Measurements from ENCODE around the gene PTMA.
"Not testable (repeated sequence)": the region's sequence is repeated elsewhere in the genome, so short reads cannot be mapped to it uniquely, and the experiment has no call there.

PTMA gene

GRCh38 chr2:231707927-231708772 is at the start of gene PTMA:
Gene PTMA (plus strand): TSS chr2:231708525. CDS start chr2:231708707, 182 bp downstream.
- peak; percentile 98 for DNase-seq

GRCh38 chr2:231660073-231660472 is 48.3 kb upstream of the PTMA start:
- not testable (repeated sequence) for DNase-seq

GRCh38 chr2:231660860-231661259 is 47.5 kb upstream of the PTMA start:
- DNase-seq: no peak

- DNase-seq: no peak
These were observed 46.8 kb upstream of the PTMA start for GRCh38 chr2:231661422-231662027.

GRCh38 chr2:231662028-231662810 is 46.1 kb upstream of the PTMA start:
- no peak for DNase-seq

- DNase-seq: no peak
These were observed 45.4 kb upstream of the PTMA start for GRCh38 chr2:231662811-231663457.

GRCh38 chr2:231663458-231664212 is 44.7 kb upstream of the PTMA start:
- DNase-seq: no peak

- no peak for DNase-seq
These were observed 43.6 kb upstream of the PTMA start for GRCh38 chr2:231664727-231665126.

GRCh38 chr2:231665245-231666170 is 42.8 kb upstream of the PTMA start:
- no peak for DNase-seq

GRCh38 chr2:231666171-231667095 is 41.9 kb upstream of the PTMA start:
- DNase-seq: no peak

- DNase-seq: no peak
These were observed 41.3 kb upstream of the PTMA start for GRCh38 chr2:231667096-231667427.

- no peak for DNase-seq
These were observed 40.8 kb upstream of the PTMA start for GRCh38 chr2:231667496-231667895.

- DNase-seq: no peak
These were observed 39.3 kb upstream of the PTMA start for GRCh38 chr2:231668981-231669380.

GRCh38 chr2:231671270-231672050 is 36.9 kb upstream of the PTMA start:
- DNase-seq: no peak

GRCh38 chr2:231672617-231673347 is 35.5 kb upstream of the PTMA start:
- peak; percentile 66 for DNase-seq

- DNase-seq: no peak
These were observed 35.0 kb upstream of the PTMA start for GRCh38 chr2:231673348-231673770.

GRCh38 chr2:231674587-231675338 is 33.6 kb upstream of the PTMA start:
- DNase-seq: peak; percentile 38

GRCh38 chr2:231676243-231676642 is 32.1 kb upstream of the PTMA start:
- DNase-seq: peak; percentile 78
